MM.1S (cell line): ENCODE measurements around the gene HERC2.

ENCODE experiments used
- DNase-seq: peaks from one replicate; pipeline ENCODE4 v3.0.0-alpha.2; 2015
- H2AFZ ChIP-seq: fragments of 300-600 bp; sonication (generic); 2 replicates; pipeline ENCODE4 v1.6.0; 2016; ENCODE audit warnings: antibody characterized with exemption, low read length
- H3F3A ChIP-seq: fragments of 300-600 bp; sonication (generic); 2 replicates; pipeline ENCODE4 v1.6.1; 2016; ENCODE audit warnings: mild to moderate bottlenecking, antibody characterized with exemption, low read length, moderate library complexity, mixed read lengths; ENCODE audit not compliant: insufficient read depth
- H3K27ac ChIP-seq: fragments of 300-600 bp; sonication (generic); 2 replicates; pipeline ENCODE4 v1.5.1; 2016; ENCODE audit warnings: mild to moderate bottlenecking, low read length
- H3K27me3 ChIP-seq: fragments of 300-600 bp; sonication (generic); replicated peaks from 2 replicates; pipeline ENCODE4 v1.6.0; 2016; ENCODE audit warnings: low read length; ENCODE audit not compliant: insufficient read depth
- H3K36me3 ChIP-seq: fragments of 300-600 bp; sonication (generic); replicated peaks from 2 replicates; pipeline ENCODE4 v1.6.1; 2016; ENCODE audit warnings: mild to moderate bottlenecking, low read length, mixed read lengths; ENCODE audit not compliant: insufficient read depth
- H3K4me1 ChIP-seq: fragments of 300-600 bp; sonication (generic); 2 replicates; pipeline ENCODE4 v1.6.1; 2016; ENCODE audit warnings: low read length, mixed read lengths
- H3K4me2 ChIP-seq: fragments of 300-600 bp; sonication (generic); 2 replicates; pipeline ENCODE4 v1.6.0; 2016; ENCODE audit warnings: low read depth, low read length
- H3K4me3 ChIP-seq: fragments of 300-600 bp; sonication (generic); 2 replicates; pipeline ENCODE4 v1.5.1; 2016; ENCODE audit warnings: low read length, mixed read lengths
- H3K79me2 ChIP-seq: fragments of 300-600 bp; sonication (generic); 2 replicates; pipeline ENCODE4 v1.6.1; 2016; ENCODE audit warnings: mixed run types, low read length, mixed read lengths
- H3K9ac ChIP-seq: fragments of 300-600 bp; sonication (generic); 2 replicates; pipeline ENCODE4 v1.6.1; 2016; ENCODE audit warnings: low read length, mixed read lengths
- H3K9me2 ChIP-seq: fragments of 300-600 bp; sonication (generic); replicated peaks from 2 replicates; pipeline ENCODE4 v1.6.1; 2016; ENCODE audit warnings: mild to moderate bottlenecking, low read length, mixed read lengths; ENCODE audit not compliant: insufficient read depth
- H3K9me3 ChIP-seq: fragments of 300-600 bp; sonication (generic); replicated peaks from 2 replicates; pipeline ENCODE4 v1.6.1; 2016; ENCODE audit warnings: mild to moderate bottlenecking, low read length, mixed read lengths; ENCODE audit not compliant: insufficient read depth
- H4K20me1 ChIP-seq: fragments of 300-600 bp; sonication (generic); 2 replicates; pipeline ENCODE4 v1.6.1; 2016; ENCODE audit warnings: mild to moderate bottlenecking, low read length, moderate library complexity, mixed read lengths; ENCODE audit not compliant: insufficient read depth
- EZH2 ChIP-seq: fragments of 300-600 bp; sonication (generic); optimal IDR thresholded peaks from 2 replicates; pipeline ENCODE3; 2017; ENCODE audit warnings: low read depth, mild to moderate bottlenecking, antibody characterized with exemption, low read length, mixed read lengths
- EZH2phosphoT487 ChIP-seq: fragments of 300-600 bp; sonication (generic); IDR thresholded peaks from 2 replicates; pipeline ENCODE4 v1.6.1; 2018; ENCODE audit warnings: antibody characterized with exemption, low read length
- TF ChIP-seq, protein P1 (sequence below): fragments of 300-600 bp; sonication (generic); IDR thresholded peaks from 2 replicates; pipeline ENCODE4 v1.5.1; 2016; ENCODE audit warnings: antibody characterized with exemption, low read length, mixed read lengths

The HERC2 gene

GRCh38 chr15:28264166-28264565 is 57.8 kb downstream of the HERC2 start:
- no peak overlapping the region for H3K9ac ChIP-seq
- H3K79me2 ChIP-seq = no peaks in the 10 kb centered on the region
- H3F3A ChIP-seq = no peaks in the 10 kb centered on the region
- no peak overlapping the region for H3K27ac ChIP-seq
- no peaks in the 10 kb centered on the region for H3K4me1 ChIP-seq
- no peak for DNase-seq
- H3K4me2 ChIP-seq = no peak overlapping the region
- 0 out of 2 replicates have a peak, but pooled peaks cover 5% of the 10 kb centered on the region for H3K36me3 ChIP-seq
- no peak for TF ChIP-seq EZH2
- TF ChIP-seq, protein P1, sequence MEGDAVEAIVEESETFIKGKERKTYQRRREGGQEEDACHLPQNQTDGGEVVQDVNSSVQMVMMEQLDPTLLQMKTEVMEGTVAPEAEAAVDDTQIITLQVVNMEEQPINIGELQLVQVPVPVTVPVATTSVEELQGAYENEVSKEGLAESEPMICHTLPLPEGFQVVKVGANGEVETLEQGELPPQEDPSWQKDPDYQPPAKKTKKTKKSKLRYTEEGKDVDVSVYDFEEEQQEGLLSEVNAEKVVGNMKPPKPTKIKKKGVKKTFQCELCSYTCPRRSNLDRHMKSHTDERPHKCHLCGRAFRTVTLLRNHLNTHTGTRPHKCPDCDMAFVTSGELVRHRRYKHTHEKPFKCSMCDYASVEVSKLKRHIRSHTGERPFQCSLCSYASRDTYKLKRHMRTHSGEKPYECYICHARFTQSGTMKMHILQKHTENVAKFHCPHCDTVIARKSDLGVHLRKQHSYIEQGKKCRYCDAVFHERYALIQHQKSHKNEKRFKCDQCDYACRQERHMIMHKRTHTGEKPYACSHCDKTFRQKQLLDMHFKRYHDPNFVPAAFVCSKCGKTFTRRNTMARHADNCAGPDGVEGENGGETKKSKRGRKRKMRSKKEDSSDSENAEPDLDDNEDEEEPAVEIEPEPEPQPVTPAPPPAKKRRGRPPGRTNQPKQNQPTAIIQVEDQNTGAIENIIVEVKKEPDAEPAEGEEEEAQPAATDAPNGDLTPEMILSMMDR = no peak
- TF ChIP-seq EZH2phosphoT487 = no peak
- no peaks in the 10 kb centered on the region for H3K27me3 ChIP-seq
- no peak overlapping the region for H3K4me3 ChIP-seq
- H4K20me1 ChIP-seq = no peaks in the 10 kb centered on the region
- no peaks in the 10 kb centered on the region for H3K9me3 ChIP-seq
- H3K9me2 ChIP-seq = no peaks in the 10 kb centered on the region
- H2AFZ ChIP-seq = no peak overlapping the region

- no peaks in the 10 kb centered on the region for H3K9me2 ChIP-seq
- TF ChIP-seq, protein P1 = no peak
- TF ChIP-seq EZH2phosphoT487 = no peak
- TF ChIP-seq EZH2 = no peak
- H3K36me3 ChIP-seq = no peaks in the 10 kb centered on the region
- no peaks in the 10 kb centered on the region for H4K20me1 ChIP-seq
- no peaks in the 10 kb centered on the region for H3K79me2 ChIP-seq
- no peaks in the 10 kb centered on the region for H3K4me1 ChIP-seq
- no peak for DNase-seq
- H3K4me2 ChIP-seq = no peak overlapping the region
- no peak overlapping the region for H2AFZ ChIP-seq
- no peak overlapping the region for H3K27ac ChIP-seq
- no peak overlapping the region for H3K4me3 ChIP-seq
- H3K9me3 ChIP-seq = no peaks in the 10 kb centered on the region
- no peak overlapping the region for H3K9ac ChIP-seq
- no peaks in the 10 kb centered on the region for H3K27me3 ChIP-seq
- no peaks in the 10 kb centered on the region for H3F3A ChIP-seq
Measured at GRCh38 chr15:28262438-28262837, 59.5 kb downstream of the HERC2 start.

- no peaks in the 10 kb centered on the region for H3F3A ChIP-seq
- H3K9me2 ChIP-seq = no peaks in the 10 kb centered on the region
- no peaks in the 10 kb centered on the region for H4K20me1 ChIP-seq
- no peaks in the 10 kb centered on the region for H3K27me3 ChIP-seq
- H3K4me3 ChIP-seq = no peak overlapping the region
- no peak for TF ChIP-seq EZH2
- H3K4me1 ChIP-seq = no peaks in the 10 kb centered on the region
- no peaks in the 10 kb centered on the region for H3K36me3 ChIP-seq
- no peak overlapping the region for H2AFZ ChIP-seq
- H3K79me2 ChIP-seq = no peaks in the 10 kb centered on the region
- no peaks in the 10 kb centered on the region for H3K9me3 ChIP-seq
- no peak overlapping the region for H3K4me2 ChIP-seq
- no peak for DNase-seq
- no peak overlapping the region for H3K9ac ChIP-seq
- H3K27ac ChIP-seq = no peak overlapping the region
Measured at GRCh38 chr15:28260722-28261121, 61.3 kb downstream of the HERC2 start.

- Histone ChIP-seq H3K27ac (no peak overlapping the region), H3K27me3 (no peaks in the 10 kb centered on the region), H3K9me3 (no peaks in the 10 kb centered on the region), H3K9ac (no peak overlapping the region), H2AFZ (no peak overlapping the region), H3K36me3 (no peaks in the 10 kb centered on the region), H4K20me1 (no peaks in the 10 kb centered on the region), H3K79me2 (no peaks in the 10 kb centered on the region), H3K4me1 (no peaks in the 10 kb centered on the region), H3K4me2 (no peak overlapping the region), H3K4me3 (no peak overlapping the region), H3F3A (no peaks in the 10 kb centered on the region), H3K9me2 (no peaks in the 10 kb centered on the region)
- DNase-seq = no peak
- TF ChIP-seq, protein P1 = no peak
- TF ChIP-seq EZH2 (no peak), EZH2phosphoT487 (no peak)
Measured at GRCh38 chr15:28260317-28260716, 61.7 kb downstream of the HERC2 start.
